ENCODE measurements around the gene MMP28.

MMP28 gene

DNA sequence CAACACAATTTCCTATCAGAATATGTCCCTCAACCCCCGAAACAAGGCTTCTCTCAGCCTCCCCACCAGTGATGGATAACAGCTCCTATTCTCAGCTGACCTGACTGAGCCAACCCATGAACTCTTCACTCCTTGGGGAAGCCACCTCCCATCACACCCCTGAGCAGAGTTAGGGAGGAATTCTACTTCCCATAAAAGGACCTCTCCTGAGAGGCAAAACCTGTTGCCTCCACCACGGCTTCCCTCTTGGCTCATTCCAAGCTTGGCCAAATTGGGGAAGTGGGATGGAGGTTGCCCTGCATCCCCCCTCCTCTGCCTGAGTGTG lies 69.7 kb downstream of the MMP28 start:
- Histone ChIP-seq H3K27ac (ENCODE audit: poor library complexity, severe bottlenecking) (no peak overlapping the region), H3K4me1 (ENCODE audit: insufficient read depth, poor library complexity, severe bottlenecking) (no peaks in the 10 kb centered on the region), H3K36me3 (ENCODE audit: low read depth) (peaks cover 44% of the 10 kb centered on the region), H3K4me3 (ENCODE audit: severe bottlenecking) (no peak overlapping the region), H3K27me3 (ENCODE audit: insufficient read depth, poor library complexity, severe bottlenecking) (no peaks in the 10 kb centered on the region), H3K9me3 (ENCODE audit: severe bottlenecking) (no peaks in the 10 kb centered on the region)
- ATAC-seq (ENCODE audit: low read depth) = 0 out of 3 replicates have a peak, but pooled peaks have one; percentile 18
- TF ChIP-seq, protein P1, sequence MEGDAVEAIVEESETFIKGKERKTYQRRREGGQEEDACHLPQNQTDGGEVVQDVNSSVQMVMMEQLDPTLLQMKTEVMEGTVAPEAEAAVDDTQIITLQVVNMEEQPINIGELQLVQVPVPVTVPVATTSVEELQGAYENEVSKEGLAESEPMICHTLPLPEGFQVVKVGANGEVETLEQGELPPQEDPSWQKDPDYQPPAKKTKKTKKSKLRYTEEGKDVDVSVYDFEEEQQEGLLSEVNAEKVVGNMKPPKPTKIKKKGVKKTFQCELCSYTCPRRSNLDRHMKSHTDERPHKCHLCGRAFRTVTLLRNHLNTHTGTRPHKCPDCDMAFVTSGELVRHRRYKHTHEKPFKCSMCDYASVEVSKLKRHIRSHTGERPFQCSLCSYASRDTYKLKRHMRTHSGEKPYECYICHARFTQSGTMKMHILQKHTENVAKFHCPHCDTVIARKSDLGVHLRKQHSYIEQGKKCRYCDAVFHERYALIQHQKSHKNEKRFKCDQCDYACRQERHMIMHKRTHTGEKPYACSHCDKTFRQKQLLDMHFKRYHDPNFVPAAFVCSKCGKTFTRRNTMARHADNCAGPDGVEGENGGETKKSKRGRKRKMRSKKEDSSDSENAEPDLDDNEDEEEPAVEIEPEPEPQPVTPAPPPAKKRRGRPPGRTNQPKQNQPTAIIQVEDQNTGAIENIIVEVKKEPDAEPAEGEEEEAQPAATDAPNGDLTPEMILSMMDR (IDR thresholded peaks at IDR 0.05; ENCODE audit: poor library complexity, severe bottlenecking) = no peak
- DNase-seq (ENCODE audit: low spot score) = no peak

DNA sequence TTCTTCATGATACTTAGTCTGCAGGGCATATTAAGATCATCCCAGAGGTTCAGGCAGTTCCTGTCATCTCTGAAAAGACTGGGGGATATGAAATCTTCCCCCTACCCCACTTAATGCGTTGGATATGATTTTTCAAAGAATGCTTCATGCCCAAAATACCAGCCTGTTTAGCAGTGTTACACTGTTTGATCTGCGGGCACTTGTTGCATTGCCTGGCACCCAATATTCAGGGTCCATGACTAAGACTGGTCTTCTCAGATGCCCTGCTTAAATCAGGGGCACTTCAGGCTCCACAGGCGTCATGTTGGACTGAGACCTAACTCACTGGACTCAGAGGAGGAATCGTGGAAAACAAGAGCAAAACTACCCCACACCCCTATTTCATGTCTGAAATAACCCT lies 70.4 kb downstream of the MMP28 start:
- DNase-seq (ENCODE audit: low spot score) (no peak), ATAC-seq (ENCODE audit: low read depth) (no peak)
- H3K4me1 ChIP-seq (ENCODE audit: insufficient read depth, poor library complexity, severe bottlenecking) = no peaks in the 10 kb centered on the region
- no peaks in the 10 kb centered on the region for H3K27me3 ChIP-seq (ENCODE audit: insufficient read depth, poor library complexity, severe bottlenecking)
- TF ChIP-seq, protein P1 (IDR thresholded peaks at IDR 0.05; ENCODE audit: poor library complexity, severe bottlenecking) = no peak
- no peaks in the 10 kb centered on the region for H3K9me3 ChIP-seq (ENCODE audit: severe bottlenecking)
- peaks cover 48% of the 10 kb centered on the region for H3K36me3 ChIP-seq (ENCODE audit: low read depth)
- H3K4me3 ChIP-seq (ENCODE audit: severe bottlenecking) = no peak overlapping the region
- H3K27ac ChIP-seq (ENCODE audit: poor library complexity, severe bottlenecking) = no peak overlapping the region

DNA sequence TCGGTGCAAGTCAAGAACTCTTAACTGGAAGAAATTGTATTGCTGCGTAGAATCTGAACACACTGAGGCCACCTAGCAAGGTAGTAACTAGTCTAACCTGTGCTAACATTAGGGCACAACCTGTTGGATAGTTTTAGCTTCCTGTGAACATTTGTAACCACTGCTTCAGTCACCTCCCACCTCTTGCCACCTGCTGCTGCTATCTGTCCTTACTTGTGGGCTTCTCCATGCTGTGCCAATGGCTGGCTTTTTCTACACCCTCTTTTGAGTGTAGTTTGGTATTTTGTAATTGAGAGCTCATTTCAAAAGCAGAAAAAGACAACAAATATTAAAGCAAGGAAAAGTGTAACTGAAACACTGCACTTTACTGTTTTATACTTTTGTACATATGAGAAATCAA lies 71.7 kb downstream of the MMP28 start:
- no peak for DNase-seq (ENCODE audit: low spot score)
- Histone ChIP-seq H3K9me3 (ENCODE audit: severe bottlenecking) (no peaks in the 10 kb centered on the region), H3K4me1 (ENCODE audit: insufficient read depth, poor library complexity, severe bottlenecking) (no peaks in the 10 kb centered on the region), H3K36me3 (ENCODE audit: low read depth) (peaks cover 62% of the 10 kb centered on the region), H3K4me3 (ENCODE audit: severe bottlenecking) (no peak overlapping the region), H3K27me3 (ENCODE audit: insufficient read depth, poor library complexity, severe bottlenecking) (no peaks in the 10 kb centered on the region), H3K27ac (ENCODE audit: poor library complexity, severe bottlenecking) (no peak overlapping the region)
- ATAC-seq (ENCODE audit: low read depth) = no peak
- TF ChIP-seq, protein P1 (IDR thresholded peaks at IDR 0.05; ENCODE audit: poor library complexity, severe bottlenecking) = no peak

DNA sequence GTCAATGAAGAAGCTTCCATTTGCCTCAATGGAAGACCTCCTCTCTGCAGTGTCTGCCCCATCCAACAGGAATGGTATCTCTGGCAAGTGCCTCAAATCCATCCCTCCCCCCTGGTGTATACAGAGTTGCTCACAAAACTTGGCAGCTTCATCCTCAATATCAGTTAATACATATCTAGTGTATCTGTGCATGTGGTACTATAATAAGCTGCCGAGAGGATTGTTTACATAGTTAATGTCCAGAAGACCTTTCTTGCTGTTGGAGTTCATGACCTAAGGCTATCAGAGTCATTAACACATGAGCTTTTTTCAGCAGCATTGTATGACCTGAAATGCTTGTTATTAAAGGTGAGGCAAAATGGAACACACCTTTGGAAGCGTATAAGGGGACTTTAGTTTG lies 78.0 kb downstream of the MMP28 start:
- TF ChIP-seq, protein P1 (IDR thresholded peaks at IDR 0.05; ENCODE audit: poor library complexity, severe bottlenecking) = no peak
- ATAC-seq (ENCODE audit: low read depth) = no peak
- H3K27ac ChIP-seq (ENCODE audit: poor library complexity, severe bottlenecking) = no peak overlapping the region

DNA sequence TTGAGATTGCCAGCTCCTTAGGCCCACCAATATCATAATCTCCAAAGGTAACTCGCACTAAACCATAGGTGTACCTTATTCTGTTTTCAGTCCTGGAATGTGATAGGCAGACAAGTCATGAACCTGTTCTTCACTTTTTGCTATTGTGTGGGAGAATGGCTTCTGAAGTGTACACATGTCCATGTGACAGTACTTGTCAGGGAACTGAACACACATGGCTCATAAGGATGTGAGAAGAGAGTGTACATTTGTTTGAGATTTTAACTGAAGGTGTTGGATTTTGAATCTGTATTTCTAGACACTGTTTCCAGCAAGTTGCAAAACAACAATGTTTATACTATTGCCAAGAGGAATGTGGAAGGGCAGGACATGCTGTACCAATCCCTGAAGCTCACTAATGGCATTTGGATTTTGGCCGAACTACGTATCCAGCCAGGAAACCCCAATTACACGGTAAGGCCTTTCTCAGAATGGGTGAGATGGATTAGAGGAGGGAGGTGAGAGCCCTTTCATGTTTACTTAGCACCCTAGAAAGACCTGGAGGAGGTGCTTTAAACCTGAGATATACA lies 78.5 kb downstream of the MMP28 start:
- TF ChIP-seq, protein P1 (IDR thresholded peaks at IDR 0.05; ENCODE audit: poor library complexity, severe bottlenecking) = no peak
- Histone ChIP-seq H3K4me1 (ENCODE audit: insufficient read depth, poor library complexity, severe bottlenecking) (no peaks in the 10 kb centered on the region), H3K9me3 (ENCODE audit: severe bottlenecking) (no peaks in the 10 kb centered on the region), H3K36me3 (ENCODE audit: low read depth) (peaks cover 89% of the 10 kb centered on the region), H3K27ac (ENCODE audit: poor library complexity, severe bottlenecking) (no peak overlapping the region), H3K4me3 (ENCODE audit: severe bottlenecking) (no peak overlapping the region), H3K27me3 (ENCODE audit: insufficient read depth, poor library complexity, severe bottlenecking) (no peaks in the 10 kb centered on the region)
- ATAC-seq (ENCODE audit: low read depth) = no peak
- DNase-seq (ENCODE audit: low spot score) = no peak

More for the DNA sequence above, 78.0 kb downstream of the MMP28 start:
- no peaks in the 10 kb centered on the region for H3K4me1 ChIP-seq (ENCODE audit: insufficient read depth, poor library complexity, severe bottlenecking)
- H3K36me3 ChIP-seq (ENCODE audit: low read depth) = peaks cover 89% of the 10 kb centered on the region
- no peak overlapping the region for H3K4me3 ChIP-seq (ENCODE audit: severe bottlenecking)
- H3K9me3 ChIP-seq (ENCODE audit: severe bottlenecking) = no peaks in the 10 kb centered on the region
- no peaks in the 10 kb centered on the region for H3K27me3 ChIP-seq (ENCODE audit: insufficient read depth, poor library complexity, severe bottlenecking)
- no peak for DNase-seq (ENCODE audit: low spot score)
